HEK293 (cell line): ENCODE results near the gene ALMS1.

Experiments
- BCL11A ChIP-seq: fragments of 450-650 bp; formaldehyde crosslinking; IDR thresholded peaks from 2 replicates; pipeline ENCODE4 v1.5.1; 2016; ENCODE audit warnings: low read depth, missing biosample characterization, missing genetic modification characterization
- BCL6B ChIP-seq: fragments of 450-650 bp; formaldehyde crosslinking; IDR thresholded peaks from 2 replicates; pipeline ENCODE4 v1.5.1; 2017; ENCODE audit warnings: missing biosample characterization, missing genetic modification characterization
- GLI2 ChIP-seq: fragments of 450-650 bp; formaldehyde crosslinking; IDR thresholded peaks from 2 replicates; pipeline ENCODE4; 2017; ENCODE audit warnings: missing biosample characterization, missing genetic modification characterization, low read depth, borderline replicate concordance
- PATZ1 ChIP-seq: fragments of 450-650 bp; formaldehyde crosslinking; IDR thresholded peaks from 2 replicates; pipeline ENCODE4 v1.5.1; 2016; ENCODE audit warnings: missing biosample characterization, missing genetic modification characterization
- REPIN1 ChIP-seq: fragments of 450-650 bp; formaldehyde crosslinking; IDR thresholded peaks from 2 replicates; pipeline ENCODE4 v1.5.1; 2017; ENCODE audit warnings: missing biosample characterization, missing genetic modification characterization, low read depth
- SP7 ChIP-seq: fragments of 450-650 bp; formaldehyde crosslinking; IDR thresholded peaks from 2 replicates; pipeline ENCODE4 v1.5.1; 2016; ENCODE audit warnings: missing biosample characterization, missing genetic modification characterization
- TRIM28 ChIP-seq: IDR thresholded peaks from 2 replicates; pipeline ENCODE4 v1.6.1; 2011; ENCODE audit warnings: low read length, control low read depth, borderline replicate concordance
- WT1 ChIP-seq: fragments of 450-650 bp; formaldehyde crosslinking; IDR thresholded peaks from 2 replicates; pipeline ENCODE4 v1.5.1; 2016; ENCODE audit warnings: missing biosample characterization, missing genetic modification characterization
- ZBTB1 ChIP-seq: fragments of 450-650 bp; formaldehyde crosslinking; IDR thresholded peaks from 2 replicates; pipeline ENCODE4 v1.5.1; 2016; ENCODE audit warnings: missing biosample characterization, missing genetic modification characterization
- ZBTB44 ChIP-seq: fragments of 450-650 bp; IDR thresholded peaks from 2 replicates; pipeline ENCODE4 v1.5.1; 2018; ENCODE audit warnings: missing biosample characterization, mild to moderate bottlenecking, missing genetic modification characterization
- ZNF10 ChIP-seq: fragments of 450-650 bp; formaldehyde crosslinking; IDR thresholded peaks from 2 replicates; pipeline ENCODE4 v1.5.1; 2017; ENCODE audit warnings: missing biosample characterization, missing genetic modification characterization
- ZNF2 ChIP-seq: fragments of 450-650 bp; formaldehyde crosslinking; IDR thresholded peaks from 2 replicates; pipeline ENCODE4 v1.5.1; 2016; ENCODE audit warnings: missing biosample characterization, missing genetic modification characterization
- ZNF239 ChIP-seq: fragments of 450-650 bp; formaldehyde crosslinking; IDR thresholded peaks from 2 replicates; pipeline ENCODE4 v1.5.1; 2016; ENCODE audit warnings: missing biosample characterization, missing genetic modification characterization
- ZNF280C ChIP-seq: fragments of 450-650 bp; formaldehyde crosslinking; IDR thresholded peaks from 2 replicates; pipeline ENCODE4 v1.5.1; 2016; ENCODE audit warnings: missing biosample characterization, missing genetic modification characterization
- ZNF324 ChIP-seq: fragments of 450-650 bp; formaldehyde crosslinking; IDR thresholded peaks from 2 replicates; pipeline ENCODE4 v1.5.1; 2016; ENCODE audit warnings: missing biosample characterization, missing genetic modification characterization
- ZNF341 ChIP-seq: fragments of 450-650 bp; formaldehyde crosslinking; IDR thresholded peaks from 2 replicates; pipeline ENCODE4; 2016; ENCODE audit warnings: low read depth, missing biosample characterization, missing genetic modification characterization
- ZNF350 ChIP-seq: fragments of 450-650 bp; formaldehyde crosslinking; IDR thresholded peaks from 2 replicates; pipeline ENCODE4 v1.5.0; 2017; ENCODE audit warnings: missing biosample characterization, mild to moderate bottlenecking, missing genetic modification characterization
- ZNF366 ChIP-seq: fragments of 450-650 bp; formaldehyde crosslinking; conservative IDR thresholded peaks from 2 replicates; pipeline ENCODE4 v1.5.1; 2016; ENCODE audit warnings: missing biosample characterization, missing genetic modification characterization
- ZNF416 ChIP-seq: fragments of 450-650 bp; formaldehyde crosslinking; IDR thresholded peaks from 2 replicates; pipeline ENCODE4 v1.5.1; 2016; ENCODE audit warnings: missing biosample characterization, missing genetic modification characterization
- ZNF423 ChIP-seq: fragments of 450-650 bp; formaldehyde crosslinking; IDR thresholded peaks from 2 replicates; pipeline ENCODE4 v1.5.1; 2016; ENCODE audit warnings: missing biosample characterization, missing genetic modification characterization
- ZNF521 ChIP-seq: fragments of 450-650 bp; formaldehyde crosslinking; IDR thresholded peaks from 2 replicates; pipeline ENCODE4 v1.5.1; 2017; ENCODE audit warnings: missing biosample characterization, mild to moderate bottlenecking, missing genetic modification characterization
- ZNF555 ChIP-seq: fragments of 450-650 bp; formaldehyde crosslinking; conservative IDR thresholded peaks from 2 replicates; pipeline ENCODE4 v1.5.1; 2017; ENCODE audit warnings: missing biosample characterization, mild to moderate bottlenecking, missing genetic modification characterization, inconsistent platforms
- ZNF580 ChIP-seq: fragments of 450-650 bp; formaldehyde crosslinking; IDR thresholded peaks from 2 replicates; pipeline ENCODE4 v1.5.1; 2016; ENCODE audit warnings: missing biosample characterization, missing genetic modification characterization
- ZNF623 ChIP-seq: fragments of 450-650 bp; formaldehyde crosslinking; IDR thresholded peaks from 2 replicates; pipeline ENCODE4 v1.5.1; 2016; ENCODE audit warnings: missing biosample characterization, missing genetic modification characterization
- ZNF624 ChIP-seq: fragments of 450-650 bp; formaldehyde crosslinking; IDR thresholded peaks from 2 replicates; pipeline ENCODE4 v1.5.1; 2017; ENCODE audit warnings: missing biosample characterization, missing genetic modification characterization
- ZNF626 ChIP-seq: fragments of 450-650 bp; sonication (Bioruptor Pico); formaldehyde crosslinking; IDR thresholded peaks from 2 replicates; pipeline ENCODE4 v1.5.1; 2018; ENCODE audit warnings: missing biosample characterization, missing genetic modification characterization, inconsistent platforms
- ZNF645 ChIP-seq: fragments of 450-650 bp; formaldehyde crosslinking; IDR thresholded peaks from 2 replicates; pipeline ENCODE4; 2016; ENCODE audit warnings: missing biosample characterization, missing genetic modification characterization
- ZNF768 ChIP-seq: fragments of 450-650 bp; formaldehyde crosslinking; IDR thresholded peaks from 2 replicates; pipeline ENCODE4 v1.5.1; 2018; ENCODE audit warnings: missing biosample characterization, mild to moderate bottlenecking, missing genetic modification characterization
- ZNF830 ChIP-seq: fragments of 450-650 bp; IDR thresholded peaks from 2 replicates; pipeline ENCODE4 v1.5.0; 2018; ENCODE audit warnings: missing biosample characterization, missing genetic modification characterization, low read depth, mild to moderate bottlenecking, moderate library complexity
- ZSCAN5A ChIP-seq: fragments of 450-650 bp; formaldehyde crosslinking; IDR thresholded peaks from 2 replicates; pipeline ENCODE4 v1.5.1; 2016; ENCODE audit warnings: missing biosample characterization, missing genetic modification characterization

Gene ALMS1

GRCh38 chr2:73385504-73386341 lies at the start of gene ALMS1 (continued):
- TF ChIP-seq ZNF555 (tag by site-specific recombination) (no peak), ZNF624 (tag by site-specific recombination) (no peak), ZNF645 (tag by site-specific recombination) (no peak), ZNF350 (no peak), BCL11A (tag by site-specific recombination) (no peak), REPIN1 (0 out of 2 replicates have a peak, but pooled peaks have one; percentile 36), ZNF280C (tag by site-specific recombination) (no peak), TRIM28 (no peak), WT1 (tag by site-specific recombination) (no peak), SP7 (tag by site-specific recombination) (peak; percentile 55), ZNF521 (tag by site-specific recombination) (no peak), ZNF830 (tag by site-specific recombination) (no peak), ZNF626 (tag by site-specific recombination) (no peak), ZNF341 (0 out of 2 replicates have a peak, but pooled peaks have one; percentile 18), ZNF623 (tag by site-specific recombination) (no peak), ZNF580 (tag by site-specific recombination) (no peak), PATZ1 (tag by site-specific recombination) (peak; percentile 84), ZNF423 (no peak), ZBTB44 (tag by site-specific recombination) (no peak), BCL6B (tag by site-specific recombination) (no peak), ZSCAN5A (tag by site-specific recombination) (peak; percentile 73; the same call in 1 of the 2 replicates), ZNF366 (peak; percentile 47; the same call in 1 of the 2 replicates), GLI2 (tag by site-specific recombination) (no peak), ZNF2 (tag by site-specific recombination) (no peak), ZNF416 (tag by site-specific recombination) (no peak), ZNF239 (tag by site-specific recombination) (no peak), ZBTB1 (no peak), ZNF10 (tag by site-specific recombination) (peak; percentile 35; the same call in 1 of the 2 replicates), ZNF768 (no peak), ZNF324 (tag by site-specific recombination) (peak; percentile 65)
